ENCODE measurements around the gene MSTN. TPM values are rescaled to one million over a fixed set of nuclear protein-coding genes. Genes with fewer than 3 reads are reported as not detected.

The MSTN gene
- 0.20 TPM in 1 of 2 replicates, not detected in the other for total RNA-seq

GRCh38 chr2:190062601-190063000, at the start of gene MSTN:
TSS of gene MSTN (minus strand) at chr2:190062729. CDS start at chr2:190062596, 133 bp downstream.

Data from cardiac ventricle fibroblast (primary cell).